HEK293 (cell line): ENCODE measurements around the gene FAM234B.

ENCODE experiments used
- CTCF ChIP-seq: fragments of 450-650 bp; formaldehyde crosslinking; IDR thresholded peaks from 2 replicates; pipeline ENCODE4 v1.5.1; 2016; ENCODE audit warnings: missing biosample characterization, missing genetic modification characterization
- EGR2 ChIP-seq: fragments of 450-650 bp; formaldehyde crosslinking; IDR thresholded peaks from 2 replicates; pipeline ENCODE4 v1.5.1; 2016; ENCODE audit warnings: low read depth, missing biosample characterization, missing genetic modification characterization
- HOXA7 ChIP-seq: sonication (generic); formaldehyde crosslinking; IDR thresholded peaks from 2 replicates; pipeline ENCODE4 v1.8.1; 2022; ENCODE audit warnings: missing genetic modification reagents, borderline replicate concordance
- REST ChIP-seq: fragments of 450-650 bp; formaldehyde crosslinking; IDR thresholded peaks from 2 replicates; pipeline ENCODE4 v1.5.1; 2016; ENCODE audit warnings: missing biosample characterization, missing genetic modification characterization
- SALL2 ChIP-seq: fragments of 450-650 bp; formaldehyde crosslinking; IDR thresholded peaks from 2 replicates; pipeline ENCODE4 v1.5.0; 2017; ENCODE audit warnings: missing biosample characterization, mild to moderate bottlenecking, missing genetic modification characterization, borderline replicate concordance
- TCF7L2 ChIP-seq: IDR thresholded peaks from 2 replicates; pipeline ENCODE4 v1.6.1; 2011; ENCODE audit warnings: low read depth, mild to moderate bottlenecking, inconsistent platforms, low read length, moderate library complexity, borderline replicate concordance
- ZNF24 ChIP-seq: fragments of 450-650 bp; formaldehyde crosslinking; IDR thresholded peaks from 2 replicates; pipeline ENCODE4 v1.5.1; 2016; ENCODE audit warnings: missing biosample characterization, missing genetic modification characterization
- ZNF791 ChIP-seq: fragments of 450-650 bp; formaldehyde crosslinking; IDR thresholded peaks from 2 replicates; pipeline ENCODE4 v1.5.1; 2016; ENCODE audit warnings: missing biosample characterization, missing genetic modification characterization
- ZSCAN16 ChIP-seq: fragments of 450-650 bp; formaldehyde crosslinking; IDR thresholded peaks from 2 replicates; pipeline ENCODE4 v1.5.1; 2016; ENCODE audit warnings: missing biosample characterization, missing genetic modification characterization
- TF ChIP-seq, protein P1 (sequence below): fragments of 450-650 bp; formaldehyde crosslinking; IDR thresholded peaks from 2 replicates; pipeline ENCODE4 v1.5.1; 2016; ENCODE audit warnings: missing biosample characterization, missing genetic modification characterization

DNA sequence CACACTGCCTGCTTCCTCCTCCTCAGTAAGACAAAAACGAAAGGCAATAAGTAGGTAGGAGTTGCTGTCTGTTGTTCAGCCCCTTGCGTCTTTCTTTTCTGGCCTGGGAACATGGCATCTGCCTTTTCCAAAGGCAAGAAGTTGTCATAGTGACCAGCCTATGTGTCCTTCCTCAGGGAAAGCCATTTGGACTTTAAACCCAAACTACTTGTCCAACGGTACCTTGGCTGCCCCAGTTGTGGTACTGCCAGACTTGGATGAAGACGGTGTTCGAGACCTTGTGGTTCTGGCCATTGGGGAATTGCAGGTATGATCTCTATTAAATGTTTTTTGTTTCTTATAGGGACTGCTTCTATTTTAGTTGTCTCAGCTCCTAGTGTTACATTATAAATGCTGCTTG lies 18.5 kb downstream of the FAM234B start:
- no peak for TF ChIP-seq ZNF791 (tag by site-specific recombination)
- TF ChIP-seq CTCF (tag by site-specific recombination), result no peak
- TF ChIP-seq, protein P1, sequence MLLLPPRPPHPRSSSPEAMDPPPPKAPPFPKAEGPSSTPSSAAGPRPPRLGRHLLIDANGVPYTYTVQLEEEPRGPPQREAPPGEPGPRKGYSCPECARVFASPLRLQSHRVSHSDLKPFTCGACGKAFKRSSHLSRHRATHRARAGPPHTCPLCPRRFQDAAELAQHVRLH, result no peak
- no peak for TF ChIP-seq EGR2 (tag by site-specific recombination)
- no peak for TF ChIP-seq TCF7L2
- TF ChIP-seq ZSCAN16, result no peak
- TF ChIP-seq REST (tag by site-specific recombination), result no peak
- no peak for TF ChIP-seq SALL2
- TF ChIP-seq HOXA7 (CRISPR knock-in tag), result no peak
- no peak for TF ChIP-seq ZNF24
